ENCODE data around the gene MUC5B. TPM values are rescaled to one million over a fixed set of nuclear protein-coding genes. Genes with fewer than 3 reads are reported as not detected.
A peak's percentile ranks its signal among the peaks of the same experiment; 100 is the strongest.

MUC5B gene
- total RNA-seq, 1 donor from 2014 or later, result not detected

GRCh38 chr11:1297576-1298473 is 75.0 kb downstream of the MUC5B start:
- intact Hi-C loops (cut with DNase I), result no loop called here
- ATAC-seq (ENCODE audit: poor library complexity), result peak; percentile 56
- DNase-seq, result no peak

- peak; percentile 91 for ATAC-seq (ENCODE audit: poor library complexity)
- peak; percentile 91 for DNase-seq
- intact Hi-C loops (cut with DNase I), result no loop called here
Measured at GRCh38 chr11:1298695-1299492, 76.0 kb downstream of the MUC5B start.

GRCh38 chr11:1299621-1300020 is 76.8 kb downstream of the MUC5B start:
- DNase-seq (no peak), ATAC-seq (ENCODE audit: poor library complexity) (no peak)
- intact Hi-C loops (cut with DNase I), result loop anchor here (10.0 kb wide), 2 partner anchors 235 to 275 kb away; partner anchors contain the start of gene DUSP8

DNA sequence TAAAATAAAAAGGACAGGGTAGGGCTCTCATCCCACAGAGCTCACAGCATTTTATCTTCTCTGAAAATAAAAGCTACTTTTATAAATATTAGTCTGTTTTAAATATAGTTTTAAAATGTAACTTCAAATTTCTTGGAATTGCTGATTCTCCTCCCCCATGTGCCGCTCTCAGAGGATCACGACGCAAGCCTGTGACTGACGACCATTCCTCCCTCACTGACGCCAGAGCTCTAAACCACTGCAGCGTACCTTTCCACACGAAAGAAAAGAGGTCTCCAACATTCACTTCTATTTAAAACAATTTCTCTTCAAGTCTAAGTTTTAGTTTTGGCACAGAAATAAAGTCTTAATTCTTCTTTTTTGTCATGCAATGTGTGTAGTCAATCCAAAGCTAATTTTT is 77.3 kb downstream of the MUC5B start:
- ATAC-seq (ENCODE audit: poor library complexity) (no peak), DNase-seq (no peak)
- intact Hi-C loops (cut with DNase I), result loop anchor here (10.0 kb wide), 2 partner anchors 235 to 275 kb away; partner anchors contain the start of gene DUSP8

- intact Hi-C loops (cut with DNase I), result loop anchor here (10.0 kb wide), 2 partner anchors 234 to 274 kb away; partner anchors contain the start of gene DUSP8
- ATAC-seq (ENCODE audit: poor library complexity), result no peak
- no peak for DNase-seq
Measured at GRCh38 chr11:1300569-1301187, 77.8 kb downstream of the MUC5B start.

DNA sequence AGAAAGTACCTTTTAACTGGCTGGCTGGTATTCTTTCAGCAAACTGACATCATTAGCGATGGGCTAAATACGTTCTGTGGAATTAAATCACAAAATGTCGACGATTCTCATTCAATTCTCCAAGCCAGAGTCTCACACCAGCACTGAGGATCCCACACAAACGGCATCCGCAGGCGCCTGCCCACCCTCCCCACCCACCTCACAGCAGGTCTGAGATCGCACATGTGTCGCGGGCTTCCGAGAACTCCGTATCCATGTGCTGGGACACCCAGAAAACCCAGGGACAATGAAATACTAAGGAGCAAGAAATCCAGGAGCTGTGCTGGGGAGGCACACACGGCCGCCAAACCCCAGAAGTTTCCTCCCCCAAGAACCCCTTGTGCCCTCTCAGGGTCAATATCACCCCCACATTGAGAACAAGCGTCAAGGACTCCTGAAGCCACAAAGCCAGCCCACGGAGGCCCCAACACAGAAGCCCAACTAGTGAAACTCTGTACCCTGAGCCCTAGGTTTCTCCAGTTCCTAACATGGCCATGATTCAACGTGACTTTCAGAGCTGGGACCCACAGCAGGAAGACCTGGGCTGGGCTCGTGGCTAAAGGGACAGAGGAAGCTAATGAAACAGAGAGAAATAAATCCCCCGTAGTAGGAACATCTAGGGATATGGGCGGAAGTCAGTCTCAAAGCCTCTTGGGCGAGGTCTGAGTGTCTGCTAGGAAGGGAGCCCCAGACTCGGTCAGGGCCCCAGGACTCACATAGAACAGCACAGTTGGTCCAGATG is 78.5 kb downstream of the MUC5B start:
- intact Hi-C loops (cut with DNase I), result loop anchor here (10.0 kb wide), 2 partner anchors 233 to 273 kb away; partner anchors contain the start of gene DUSP8
- DNase-seq (no peak), ATAC-seq (ENCODE audit: poor library complexity) (no peak)

DNA sequence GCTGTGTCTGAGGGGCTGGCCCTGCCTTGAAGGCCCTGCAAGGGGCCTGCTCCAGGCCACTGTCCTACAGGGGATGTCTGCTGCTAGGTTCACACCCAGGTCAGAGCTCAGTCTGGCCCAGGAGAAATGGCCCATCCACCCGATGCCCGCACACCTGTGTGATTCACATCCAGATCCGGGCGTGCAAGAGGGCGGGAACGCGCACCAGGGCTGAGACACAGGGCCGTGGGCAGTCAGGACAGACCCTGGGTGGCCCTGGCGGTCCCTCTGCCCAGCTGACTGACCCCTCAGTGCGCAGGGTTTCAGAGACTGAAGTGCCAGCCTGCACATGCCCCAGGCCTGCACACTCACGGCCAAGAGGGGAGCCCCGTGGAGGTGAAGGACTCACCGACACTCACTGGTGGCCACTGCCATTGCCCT is 79.2 kb downstream of the MUC5B start:
- DNase-seq, result no peak
- no peak for ATAC-seq (ENCODE audit: poor library complexity)
- intact Hi-C loops (cut with DNase I), result loop anchor here (10.0 kb wide), 2 partner anchors 233 to 273 kb away; partner anchors contain the start of gene DUSP8

GRCh38 chr11:1302461-1303125 is 79.7 kb downstream of the MUC5B start:
- DNase-seq (no peak), ATAC-seq (ENCODE audit: poor library complexity) (no peak)
- intact Hi-C loops (cut with DNase I), result loop anchor here (10.0 kb wide), 2 partner anchors 232 to 272 kb away; partner anchors contain the start of gene DUSP8

DNA sequence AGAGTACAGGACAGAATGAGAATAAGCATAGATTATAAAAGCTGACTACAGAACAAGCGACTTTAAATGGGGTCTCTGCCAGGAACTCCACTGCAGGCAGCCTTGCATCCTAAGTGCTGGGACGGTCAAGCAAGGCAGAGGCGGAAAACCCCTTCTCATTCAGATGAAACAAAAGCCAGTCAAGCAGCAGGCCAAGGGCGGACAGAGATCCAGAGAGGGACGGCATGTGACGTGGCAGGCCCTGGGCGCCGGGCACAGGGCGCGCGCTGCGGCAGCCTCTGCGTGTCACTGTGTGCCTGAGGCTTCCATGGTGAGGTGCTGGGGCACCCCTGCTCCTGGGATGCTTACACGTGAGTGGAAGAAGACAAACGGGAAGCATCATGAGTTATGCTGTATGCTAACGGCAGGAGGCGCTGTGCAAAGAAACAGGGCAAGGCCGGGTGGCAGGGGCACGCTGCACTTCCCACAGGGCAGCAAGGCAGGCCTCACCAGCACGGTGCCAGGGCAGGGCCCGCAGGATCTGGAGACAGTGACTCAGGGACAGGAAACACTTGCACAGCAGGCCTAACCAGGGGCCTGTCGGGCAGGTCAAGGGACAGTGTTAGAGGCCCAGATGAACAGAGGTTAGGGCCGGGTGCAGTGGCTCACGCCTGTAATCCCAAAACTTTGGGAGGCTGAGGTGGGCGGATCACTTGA is 80.4 kb downstream of the MUC5B start:
- no peak for DNase-seq

DNA sequence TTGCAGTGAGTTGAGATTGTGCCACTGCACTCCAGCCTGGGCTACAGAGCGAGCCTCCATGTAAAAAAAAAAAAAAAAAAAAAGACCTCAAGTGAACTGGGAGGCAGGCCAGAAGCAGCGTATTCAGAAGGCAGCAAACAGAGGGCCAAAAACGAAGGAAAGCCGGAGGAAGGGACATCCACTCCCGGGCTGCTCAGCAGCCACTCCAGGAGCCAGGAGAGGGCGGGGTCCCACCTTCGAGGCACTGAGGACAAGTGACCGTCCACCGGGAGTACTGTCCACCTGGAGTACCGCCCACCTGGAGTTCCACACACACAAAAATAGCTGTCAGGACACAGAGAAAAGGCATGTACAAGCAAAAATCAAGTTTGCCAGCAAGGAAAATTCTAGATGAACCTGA is 81.1 kb downstream of the MUC5B start:
- intact Hi-C loops (cut with DNase I), result loop anchor here (10.0 kb wide), 2 partner anchors 231 to 271 kb away; partner anchors contain the start of gene DUSP8
- ATAC-seq (ENCODE audit: poor library complexity), result peak; percentile 11
- DNase-seq, result no peak

More for the DNA sequence above, 80.4 kb downstream of the MUC5B start:
- intact Hi-C loops (cut with DNase I), result loop anchor here (10.0 kb wide), 2 partner anchors 232 to 272 kb away; partner anchors contain the start of gene DUSP8
- ATAC-seq (ENCODE audit: poor library complexity), result no peak

GRCh38 chr11:1304380-1304779 is 81.5 kb downstream of the MUC5B start:
- intact Hi-C loops (cut with DNase I), result loop anchor here (10.0 kb wide), 2 partner anchors 230 to 270 kb away; partner anchors contain the start of gene DUSP8
- ATAC-seq (ENCODE audit: poor library complexity), result no peak
- no peak for DNase-seq

- no peak for ATAC-seq (ENCODE audit: poor library complexity)
Measured at GRCh38 chr11:1305063-1305495, 82.2 kb downstream of the MUC5B start.

GRCh38 chr11:1305501-1306056 is 82.7 kb downstream of the MUC5B start:
- intact Hi-C loops (cut with DNase I), result loop anchor here (5.0 to 10.0 kb wide), 3 partner anchors 38 to 269 kb away; partner anchors contain the start of gene DUSP8
- ATAC-seq (ENCODE audit: poor library complexity) (no peak), DNase-seq (no peak)

More at GRCh38 chr11:1305063-1305495, 82.2 kb downstream of the MUC5B start:
- intact Hi-C loops (cut with DNase I), result loop anchor here (5.0 to 10.0 kb wide), 3 partner anchors 38 to 270 kb away; partner anchors contain the start of gene DUSP8
- no peak for DNase-seq

- DNase-seq (no peak), ATAC-seq (ENCODE audit: poor library complexity) (no peak)
- intact Hi-C loops (cut with DNase I), result loop anchor here (5.0 to 10.0 kb wide), 3 partner anchors 39 to 268 kb away; partner anchors contain the start of gene DUSP8
Measured at GRCh38 chr11:1306186-1307162, 83.6 kb downstream of the MUC5B start.

Data from Right ventricle myocardium superior (tissue), 1 donor.